Measurements from ENCODE around the gene RAPGEF5.
A peak's percentile ranks its signal among the peaks of the same experiment; 100 is the strongest.

Gene RAPGEF5

DNA sequence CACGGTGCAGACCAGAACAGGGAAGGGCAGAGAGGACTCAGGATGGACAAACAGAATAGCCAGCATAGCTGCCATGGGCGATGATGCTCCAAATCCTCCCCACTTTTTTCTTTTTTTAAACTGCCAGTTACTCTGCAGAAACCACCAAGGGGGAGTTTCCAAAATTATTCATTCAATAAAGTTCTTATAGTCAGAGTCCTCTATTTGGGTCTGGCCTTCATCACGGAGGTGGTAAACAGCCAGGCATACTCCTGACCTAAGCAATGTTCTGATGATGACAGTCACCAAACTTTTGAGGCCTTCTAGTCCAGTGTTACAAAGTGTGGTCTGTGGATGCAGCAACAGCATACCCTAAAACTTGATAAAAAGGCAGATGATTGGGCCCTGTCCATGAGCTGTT, 12.3 kb downstream of the RAPGEF5 start:
- DNase-seq = no peak

GRCh38 chr7:22343612-22344011, 13.3 kb downstream of the RAPGEF5 start:
- DNase-seq = no peak

DNA sequence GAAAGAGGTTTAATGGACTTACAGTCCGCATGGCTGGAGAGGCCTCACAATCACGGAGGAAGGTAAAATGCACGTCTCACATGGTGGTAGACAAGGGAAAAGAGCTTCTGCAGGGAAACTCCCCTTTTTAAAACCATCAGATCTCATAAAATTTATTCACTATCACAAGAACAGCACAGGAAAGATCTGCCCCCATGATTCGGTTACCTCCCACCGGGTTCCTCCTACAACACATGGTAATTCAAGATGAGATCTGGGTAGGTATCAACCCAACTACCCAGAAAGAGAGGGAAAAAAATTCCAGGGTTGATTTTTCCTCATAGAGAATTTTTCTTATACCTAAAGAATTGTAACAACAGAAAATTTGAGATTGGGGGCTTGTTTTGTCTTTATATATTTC, 13.9 kb downstream of the RAPGEF5 start:
- DNase-seq = no peak

DNA sequence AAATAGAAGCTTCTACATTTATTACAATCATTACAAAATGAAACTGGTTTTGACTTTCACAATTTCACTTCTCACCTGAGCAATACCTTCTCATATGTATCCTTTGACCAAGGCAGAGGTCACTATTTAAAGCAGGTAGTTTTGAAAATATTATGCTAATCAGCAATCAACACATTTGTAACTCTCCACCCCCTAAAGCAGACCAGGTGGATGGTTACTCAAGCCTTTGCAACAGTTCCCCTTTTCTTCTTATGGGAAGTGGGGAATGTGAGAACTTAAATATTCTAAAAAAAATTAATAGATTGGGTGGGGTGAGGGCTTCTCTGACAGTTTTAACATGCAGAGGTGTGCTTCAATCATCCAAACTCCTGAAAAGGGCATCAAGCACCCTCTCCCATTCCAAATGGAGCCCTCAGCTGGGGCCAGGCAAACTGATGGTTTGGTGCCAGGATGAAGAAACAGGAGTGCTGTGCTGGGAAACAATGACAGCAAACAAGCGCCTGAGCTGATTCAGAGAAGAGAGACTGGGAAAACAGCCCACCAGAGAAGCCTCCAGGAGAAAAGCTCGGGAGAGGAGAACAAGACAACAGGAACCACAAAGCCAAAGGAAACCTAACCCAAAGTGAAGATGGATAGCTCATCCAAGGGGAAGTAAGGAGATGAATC, 17.1 kb downstream of the RAPGEF5 start:
- no peak for DNase-seq

GRCh38 chr7:22338877-22339276, 18.1 kb downstream of the RAPGEF5 start:
- DNase-seq = no peak

- no peak for DNase-seq
Observed at GRCh38 chr7:22338411-22338810, 18.5 kb downstream of the RAPGEF5 start.

GRCh38 chr7:22333680-22334141, 23.2 kb downstream of the RAPGEF5 start:
- DNase-seq = peak; percentile 23

DNA sequence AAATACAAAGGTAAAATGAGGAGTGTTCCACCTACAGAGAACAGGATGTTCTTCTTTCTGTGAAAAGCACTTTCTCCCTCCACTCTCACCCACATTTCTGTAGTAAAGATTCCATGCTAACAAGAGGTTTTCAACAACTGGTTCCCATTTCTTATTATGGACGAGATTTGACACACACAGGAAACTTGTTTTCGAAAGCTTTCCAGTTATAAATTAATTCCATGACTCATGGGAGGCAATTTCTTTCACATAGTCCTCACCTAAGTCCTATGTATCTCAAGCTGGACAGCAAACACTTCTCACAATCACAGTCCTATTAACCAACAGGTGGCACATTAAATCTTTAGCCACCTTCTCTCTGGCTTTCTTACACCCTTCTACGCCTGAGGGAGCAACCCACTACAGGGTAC, 24.5 kb downstream of the RAPGEF5 start:
- no peak for DNase-seq

- DNase-seq = no peak
Observed at GRCh38 chr7:22331704-22332103, 25.2 kb downstream of the RAPGEF5 start.

DNA sequence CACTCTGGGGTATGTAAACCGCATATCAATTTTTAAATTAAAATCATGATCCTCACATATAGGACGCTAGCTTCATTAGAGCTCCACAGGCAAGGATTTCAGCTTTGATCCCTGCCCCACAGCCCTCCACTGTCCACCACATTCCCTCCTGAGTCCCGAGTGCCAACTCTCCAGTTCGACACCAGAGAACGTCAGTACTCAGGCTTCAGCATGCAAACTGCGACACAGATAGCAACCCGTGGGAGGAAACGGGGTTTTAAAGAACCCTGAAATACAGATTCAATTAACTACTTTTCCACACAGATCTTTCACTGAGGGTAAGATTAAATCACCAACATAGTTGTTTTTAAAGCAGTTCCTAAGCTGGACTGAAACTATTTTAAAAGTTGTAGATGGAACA, 26.1 kb downstream of the RAPGEF5 start:
- DNase-seq = no peak

DNA sequence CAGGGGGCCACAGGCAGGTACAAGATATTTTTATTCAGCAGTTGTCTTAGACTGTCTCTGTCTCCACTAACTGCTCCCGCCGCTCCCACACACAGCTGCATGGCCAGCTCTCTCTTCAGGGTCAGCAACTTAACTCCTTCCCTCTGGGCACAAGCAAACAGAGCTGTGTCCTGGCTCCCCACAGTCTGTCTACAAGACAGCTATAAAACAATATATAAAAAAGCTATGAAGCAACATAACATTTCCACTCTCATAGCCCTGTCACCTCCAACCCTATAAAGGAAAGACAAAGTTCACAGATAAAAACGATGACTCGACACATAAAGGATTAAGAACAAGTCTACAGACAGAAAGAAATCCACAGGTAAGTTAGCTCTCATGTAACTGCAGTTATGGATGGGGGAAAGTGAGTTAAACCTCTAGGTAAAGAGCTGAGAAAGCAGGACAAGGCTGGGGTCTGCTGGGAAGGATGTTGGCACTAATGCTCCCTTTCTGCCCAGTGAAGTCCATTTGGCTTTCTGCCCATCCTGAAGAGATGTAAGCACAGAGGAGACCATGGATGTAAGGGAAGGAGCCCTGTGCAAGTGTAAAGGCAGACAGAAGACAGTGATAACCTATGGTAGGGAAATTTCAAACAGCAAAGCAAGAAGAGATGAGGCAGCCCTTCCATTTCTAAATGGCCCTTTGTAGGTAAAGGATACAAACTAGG, 27.0 kb downstream of the RAPGEF5 start:
- no peak for DNase-seq

DNA sequence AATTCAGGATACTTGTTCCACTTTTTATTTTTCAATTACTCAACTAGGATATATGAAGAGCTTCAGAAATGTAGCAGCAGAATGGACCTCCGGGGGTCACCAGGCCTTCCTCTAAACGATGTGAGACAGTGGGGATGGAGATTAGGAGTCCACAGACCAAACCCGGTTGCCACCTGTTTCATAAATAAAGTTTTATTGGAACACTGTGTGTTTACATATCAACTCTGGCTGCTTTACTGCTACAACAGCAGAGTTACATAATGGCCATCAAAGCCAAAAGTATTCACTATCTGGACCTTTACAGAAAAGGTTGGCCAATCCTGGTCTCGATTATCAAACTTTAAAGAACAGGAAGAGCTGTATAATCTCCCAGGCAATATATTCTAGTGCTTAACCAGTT, 30.8 kb downstream of the RAPGEF5 start:
- no peak for DNase-seq

DNA sequence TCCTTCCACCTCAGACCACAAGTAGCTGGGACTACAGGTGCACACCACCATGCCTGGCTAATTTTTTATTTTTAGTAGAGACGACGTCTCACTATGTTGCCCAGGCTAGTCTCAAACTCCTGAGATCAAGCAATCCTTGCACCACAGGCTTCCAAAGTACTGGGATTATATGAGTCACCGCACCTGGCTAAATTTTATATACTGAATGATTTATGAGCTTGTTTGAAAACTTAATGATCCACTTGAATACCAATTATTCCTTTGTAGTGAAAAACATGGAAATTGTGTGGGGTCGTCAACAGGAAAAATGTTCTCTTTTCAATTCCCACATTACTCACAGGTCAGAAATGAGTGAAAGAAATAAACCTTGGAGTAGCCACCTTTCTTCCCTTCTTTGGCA, 31.3 kb downstream of the RAPGEF5 start:
- no peak for DNase-seq

DNA sequence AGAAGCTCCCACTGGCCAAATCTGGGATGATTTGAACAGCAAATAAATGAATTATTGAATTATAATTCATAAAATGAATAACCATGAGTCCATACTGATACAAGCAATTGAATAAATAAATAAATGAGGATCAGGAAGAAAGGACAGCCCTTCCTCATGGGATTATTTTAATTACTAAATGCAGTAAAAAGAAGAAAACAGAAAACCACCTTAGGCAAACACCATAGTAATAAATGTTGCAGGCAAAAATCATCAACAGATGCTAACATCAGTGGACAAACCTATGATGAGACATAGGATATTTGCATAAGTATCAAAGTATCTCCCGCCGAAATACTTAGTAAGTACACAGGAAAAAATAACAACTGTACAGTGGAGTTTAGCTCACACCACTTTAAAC, 33.2 kb downstream of the RAPGEF5 start:
- DNase-seq = no peak

GRCh38 chr7:22320416-22320815, 36.5 kb downstream of the RAPGEF5 start:
- DNase-seq = no peak

GRCh38 chr7:22319424-22320403, 37.2 kb downstream of the RAPGEF5 start:
- DNase-seq = peak; percentile 91

GRCh38 chr7:22318376-22318775, 38.6 kb downstream of the RAPGEF5 start:
- no peak for DNase-seq

DNA sequence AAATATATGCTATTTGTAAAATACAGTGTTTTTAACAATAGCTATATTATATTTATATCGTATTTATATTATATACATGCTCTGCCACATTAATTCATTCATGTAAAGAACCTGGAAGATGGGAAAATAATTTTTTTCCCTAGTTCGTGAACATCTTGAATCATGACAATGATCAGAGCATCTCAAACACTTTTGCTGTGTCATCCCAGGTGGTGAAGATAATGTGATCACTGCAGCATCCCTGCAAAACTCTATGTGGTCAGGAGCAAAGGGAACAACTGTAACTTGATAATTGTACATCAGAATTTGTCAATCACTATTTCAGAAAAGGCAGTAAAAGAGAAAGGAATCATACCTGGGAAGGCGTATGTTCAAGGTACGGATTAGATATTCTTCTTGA, 39.3 kb downstream of the RAPGEF5 start:
- DNase-seq = peak; percentile 17

GRCh38 chr7:22316914-22317313, 40.0 kb downstream of the RAPGEF5 start:
- DNase-seq = no peak

DNA sequence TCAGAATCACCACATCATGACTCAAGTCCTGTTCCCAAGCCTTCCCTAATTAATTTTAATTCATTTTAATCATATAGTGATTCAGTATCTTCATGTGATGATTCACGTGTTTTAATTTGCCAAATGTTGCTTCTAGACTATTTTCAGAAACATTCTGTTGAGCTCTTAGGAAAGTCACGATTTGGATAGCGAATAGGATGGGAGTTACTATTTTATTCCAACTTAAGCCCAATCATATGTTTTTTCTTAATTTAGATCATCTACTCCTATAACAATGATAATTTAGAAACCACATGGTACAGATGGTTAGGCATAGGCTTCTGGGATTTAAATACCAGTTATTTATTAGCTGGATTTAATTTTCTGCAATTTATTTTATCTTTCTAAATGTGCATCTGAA, 49.1 kb downstream of the RAPGEF5 start:
- no peak for DNase-seq

DNA sequence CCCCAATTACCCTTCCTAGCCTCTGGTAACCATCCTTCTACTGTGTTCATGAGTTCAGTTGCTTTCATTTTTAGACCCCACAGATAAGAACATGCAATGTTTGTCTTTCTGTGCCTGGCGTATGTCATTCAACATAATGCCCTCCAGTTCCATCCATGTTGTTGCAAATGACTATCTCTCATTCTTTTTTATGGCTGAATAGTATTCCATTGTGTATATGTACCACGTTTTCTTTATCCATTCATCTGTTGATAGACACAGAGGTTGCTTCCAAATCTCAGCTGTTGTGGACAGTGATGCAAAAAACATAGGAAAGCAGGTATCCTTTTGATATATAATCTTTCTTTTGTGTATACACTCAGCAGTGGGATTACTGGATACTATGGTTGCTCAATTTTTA, 51.2 kb downstream of the RAPGEF5 start:
- DNase-seq = no peak

GRCh38 chr7:22302951-22303423, 54.0 kb downstream of the RAPGEF5 start:
- peak; percentile 22 for DNase-seq

DNA sequence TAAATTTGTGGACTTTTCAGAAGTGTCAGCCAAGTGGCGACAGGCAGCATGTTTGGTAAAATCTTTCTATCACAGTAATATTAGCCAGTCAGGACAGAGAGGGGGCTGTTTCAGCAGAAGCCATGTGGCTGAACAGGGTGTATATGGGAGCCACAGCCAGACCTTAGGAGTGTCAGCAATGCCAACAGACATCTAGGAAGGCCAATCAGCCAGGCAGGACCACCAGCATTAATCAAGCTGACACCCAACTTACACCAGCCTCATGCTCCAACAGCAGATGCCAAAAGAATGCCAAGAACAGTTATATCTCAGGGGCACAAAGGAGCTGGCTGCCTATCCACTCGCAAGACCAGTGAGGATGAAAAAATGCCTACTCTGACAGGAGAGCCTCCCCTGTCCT, 54.8 kb downstream of the RAPGEF5 start:
- DNase-seq = no peak

All from NCI-H2171 (cell line).